ENCODE data around the gene BCL6. TPM values are rescaled to one million over a fixed set of nuclear protein-coding genes. Genes with fewer than 3 reads are reported as not detected.

BCL6 gene
- 4.7 and 24.0 TPM in 2 replicates for total RNA-seq

GRCh38 chr3:187745201-187746058 lies at the start of gene BCL6:
Gene BCL6, minus strand, starts transcription at chr3:187745468. Its CDS starts 11,775 bp downstream, at chr3:187733693.
- peak; percentile 97 for DNase-seq (ENCODE audit: low read depth)

- DNase-seq (ENCODE audit: low read depth), result no peak
These were observed 49.5 kb upstream of the BCL6 start for GRCh38 chr3:187794731-187795130.

GRCh38 chr3:187793618-187794017 lies 48.4 kb upstream of the BCL6 start:
- no peak for DNase-seq (ENCODE audit: low read depth)

GRCh38 chr3:187792521-187792920 lies 47.3 kb upstream of the BCL6 start:
- DNase-seq (ENCODE audit: low read depth), result no peak

GRCh38 chr3:187789872-187790271 lies 44.6 kb upstream of the BCL6 start:
- DNase-seq (ENCODE audit: low read depth), result no peak

- no peak for DNase-seq (ENCODE audit: low read depth)
These were observed 44.0 kb upstream of the BCL6 start for GRCh38 chr3:187788984-187789857.

GRCh38 chr3:187783098-187783497 lies 37.8 kb upstream of the BCL6 start:
- peak; percentile 93 for DNase-seq (ENCODE audit: low read depth)

GRCh38 chr3:187782006-187782405 lies 36.7 kb upstream of the BCL6 start:
- no peak for DNase-seq (ENCODE audit: low read depth)

- no peak for DNase-seq (ENCODE audit: low read depth)
These were observed 35.7 kb upstream of the BCL6 start for GRCh38 chr3:187781001-187781400.

- no peak for DNase-seq (ENCODE audit: low read depth)
These were observed 33.5 kb upstream of the BCL6 start for GRCh38 chr3:187778726-187779125.

GRCh38 chr3:187777331-187777941 lies 32.2 kb upstream of the BCL6 start:
- DNase-seq (ENCODE audit: low read depth), result peak; percentile 76

GRCh38 chr3:187775549-187775948 lies 30.3 kb upstream of the BCL6 start:
- no peak for DNase-seq (ENCODE audit: low read depth)

- DNase-seq (ENCODE audit: low read depth), result peak; percentile 69
These were observed 29.0 kb upstream of the BCL6 start for GRCh38 chr3:187774185-187774789.

- no peak for DNase-seq (ENCODE audit: low read depth)
These were observed 28.2 kb upstream of the BCL6 start for GRCh38 chr3:187773233-187774184.

GRCh38 chr3:187770224-187770623 lies 25.0 kb upstream of the BCL6 start:
- no peak for DNase-seq (ENCODE audit: low read depth)

GRCh38 chr3:187769771-187770170 lies 24.5 kb upstream of the BCL6 start:
- no peak for DNase-seq (ENCODE audit: low read depth)

GRCh38 chr3:187767266-187768012 lies 22.2 kb upstream of the BCL6 start:
- no peak for DNase-seq (ENCODE audit: low read depth)

- peak; percentile 70 for DNase-seq (ENCODE audit: low read depth)
These were observed 20.1 kb upstream of the BCL6 start for GRCh38 chr3:187765342-187765741.

GRCh38 chr3:187763850-187764648 lies 18.8 kb upstream of the BCL6 start:
- DNase-seq (ENCODE audit: low read depth), result peak; percentile 29
